GM19372 (cell line): ENCODE results near the gene FHOD1.
A peak's percentile ranks its signal among the peaks of the same experiment; 100 is the strongest.

Experiments
- ATAC-seq: cut with Tn5 transposase; IDR thresholded peaks from one replicate; pipeline ENCODE4 v1.9.1; 2021; ENCODE audit warnings: mild to moderate bottlenecking, low read depth, moderate library complexity; ENCODE audit not compliant: unreplicated experiment

Gene FHOD1

DNA sequence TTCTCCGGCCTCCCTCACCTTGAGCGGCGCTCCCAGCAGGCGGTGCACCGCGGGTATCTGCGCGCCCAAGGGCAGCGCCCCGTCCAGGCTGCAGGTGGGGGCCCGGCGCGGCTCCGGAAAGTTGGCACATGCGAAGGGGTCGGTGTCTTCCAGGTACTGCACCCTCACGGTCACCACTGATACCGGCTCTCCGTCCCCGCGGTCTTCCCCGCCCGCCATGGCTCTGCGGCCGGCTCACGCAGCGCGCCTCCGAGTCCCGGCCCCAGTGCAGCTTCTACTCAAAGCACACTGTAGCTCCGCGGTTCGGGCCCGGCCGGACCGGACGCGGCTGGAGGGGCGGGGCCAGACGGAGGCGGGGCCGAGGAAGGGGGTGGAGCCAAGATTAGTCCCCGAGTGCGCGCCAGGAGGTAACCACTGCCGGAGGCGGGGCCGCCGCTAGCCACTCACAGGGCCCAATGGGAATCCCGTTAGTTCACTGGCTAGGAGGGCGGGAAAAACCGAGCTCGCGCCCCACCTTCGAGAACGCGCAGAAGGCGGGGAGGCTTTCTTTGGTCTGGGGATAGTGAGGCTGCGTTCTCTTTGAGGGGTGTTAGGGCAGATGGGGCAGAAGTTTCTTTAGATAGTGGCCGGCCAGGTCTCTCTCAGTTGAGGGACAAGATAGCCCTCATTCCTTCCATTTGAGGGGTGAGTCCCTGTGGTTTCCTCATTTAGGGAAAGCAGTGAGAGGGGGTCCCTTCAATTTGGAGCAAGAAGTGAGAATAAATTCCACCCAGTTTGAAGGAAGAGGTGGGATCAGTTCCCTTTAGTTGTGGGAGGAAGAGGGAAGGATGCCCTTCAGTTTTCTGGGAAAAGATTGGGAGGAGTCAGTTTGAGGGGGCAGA lies at the start of gene FHOD1:
Gene FHOD1, minus strand, starts transcription at position 290 of the 881 bp plus-strand sequence. Its CDS starts 71 bp downstream, at position 219.
- ATAC-seq: peak; percentile 52

DNA sequence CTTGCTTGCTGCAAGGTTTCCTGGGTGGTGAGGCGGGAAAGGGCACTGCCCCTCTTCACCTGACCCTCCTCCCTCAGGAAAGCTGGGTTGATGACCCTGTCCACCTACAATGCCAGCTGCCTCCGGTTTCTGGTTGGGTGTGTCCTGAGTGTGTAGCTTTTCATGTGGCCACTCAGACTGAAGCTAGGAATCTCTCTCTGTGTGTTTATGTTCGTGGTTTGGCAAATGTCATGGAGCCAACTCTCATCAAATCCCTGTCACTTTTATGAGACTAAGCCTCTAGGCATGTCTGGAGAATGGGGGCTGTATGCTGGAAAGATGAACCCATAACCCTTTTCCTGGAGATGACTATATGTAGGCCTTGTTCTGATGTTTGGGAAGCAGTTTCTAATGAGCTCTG lies 49.1 kb upstream of the FHOD1 start:
- ATAC-seq: no peak

DNA sequence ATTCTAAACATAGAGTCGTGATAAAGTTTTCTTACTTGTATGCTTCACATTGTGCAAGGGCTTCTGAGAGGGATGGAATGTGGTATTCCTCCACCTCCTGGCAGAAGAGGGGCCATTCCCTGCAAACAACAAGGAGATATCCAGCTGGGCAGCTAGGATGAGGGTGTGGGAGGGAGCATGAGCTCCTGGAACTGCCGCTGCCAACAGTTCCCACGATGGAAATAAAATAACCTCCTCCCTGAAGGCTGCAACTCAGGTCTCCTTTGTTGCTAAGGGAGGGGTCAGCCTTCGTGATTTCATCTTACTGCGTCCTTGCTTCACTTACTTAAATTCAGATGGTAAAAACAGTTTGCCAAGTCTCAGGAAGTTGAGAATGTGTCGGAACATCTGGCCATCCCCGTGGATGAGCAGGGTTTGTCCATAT lies 47.7 kb upstream of the FHOD1 start:
- ATAC-seq: no peak

GRCh38 chr16:67294171-67294757 lies 47.0 kb upstream of the FHOD1 start:
- ATAC-seq: no peak

DNA sequence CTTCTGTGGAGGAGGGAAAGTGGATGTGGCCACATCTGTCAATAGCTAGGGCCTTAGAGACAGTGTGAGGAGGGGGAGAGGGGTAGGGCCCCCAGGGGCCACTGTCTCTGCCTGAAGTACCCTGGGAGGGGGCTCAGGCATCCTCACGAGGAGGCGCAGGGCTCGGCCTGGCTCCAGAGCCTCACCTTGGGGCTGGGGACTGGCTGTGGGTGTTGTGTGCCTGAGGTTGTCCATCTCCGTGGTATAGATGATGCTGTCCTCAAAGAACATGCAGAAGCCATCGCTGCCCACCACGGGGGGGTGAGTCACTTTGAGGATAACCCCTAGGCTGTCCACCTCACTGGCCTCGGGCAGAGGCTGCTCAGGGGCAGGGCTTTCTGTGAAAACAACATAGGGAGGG lies 44.2 kb upstream of the FHOD1 start:
- no peak for ATAC-seq

DNA sequence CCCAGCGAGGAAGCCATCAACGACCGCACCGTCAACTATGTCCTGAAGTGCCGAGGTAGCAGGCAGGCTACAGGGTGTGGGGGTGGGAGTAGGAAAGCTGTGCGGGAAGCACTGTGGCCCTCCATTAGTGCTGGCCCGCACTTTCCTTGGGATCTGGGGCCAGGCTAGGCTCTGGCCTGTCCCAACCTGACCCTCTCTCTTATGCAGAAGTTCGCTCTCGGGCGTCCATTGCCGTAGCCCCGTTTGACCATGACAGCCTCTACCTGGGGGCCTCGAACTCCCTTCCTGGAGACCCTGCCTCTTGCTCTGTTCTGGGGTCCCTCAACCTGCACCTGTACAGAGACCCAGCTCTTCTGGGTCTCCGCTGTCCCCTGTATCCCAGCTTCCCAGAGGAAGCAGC lies 40.7 kb upstream of the FHOD1 start:
- ATAC-seq: no peak

DNA sequence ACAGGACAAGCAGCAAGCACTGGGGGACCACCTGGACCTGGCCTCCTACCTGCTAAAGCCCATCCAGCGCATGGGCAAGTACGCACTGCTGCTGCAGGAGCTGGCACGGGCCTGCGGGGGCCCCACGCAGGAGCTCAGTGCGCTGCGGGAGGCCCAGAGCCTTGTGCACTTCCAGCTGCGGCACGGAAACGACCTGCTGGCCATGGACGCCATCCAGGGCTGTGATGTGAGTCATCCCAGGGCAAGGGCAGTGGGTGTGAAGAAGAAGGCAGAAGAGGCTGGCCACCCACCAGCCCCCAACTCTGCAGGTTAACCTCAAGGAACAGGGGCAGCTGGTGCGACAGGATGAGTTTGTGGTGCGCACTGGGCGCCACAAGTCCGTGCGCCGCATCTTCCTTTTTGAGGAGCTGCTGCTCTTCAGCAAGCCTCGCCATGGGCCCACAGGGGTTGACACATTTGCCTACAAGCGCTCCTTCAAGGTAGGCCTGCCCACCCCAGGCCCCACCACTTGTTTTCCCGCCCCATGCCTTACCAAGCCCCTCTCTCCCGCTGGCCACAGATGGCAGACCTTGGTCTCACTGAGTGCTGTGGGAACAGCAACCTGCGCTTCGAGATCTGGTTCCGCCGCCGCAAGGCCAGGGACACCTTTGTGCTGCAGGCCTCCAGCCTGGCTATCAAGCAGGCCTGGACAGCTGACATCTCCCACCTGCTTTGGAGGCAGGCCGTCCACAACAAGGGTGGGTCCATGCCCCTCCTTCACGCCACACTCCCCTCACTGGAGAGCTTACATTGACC lies 39.4 kb upstream of the FHOD1 start:
- no peak for ATAC-seq

DNA sequence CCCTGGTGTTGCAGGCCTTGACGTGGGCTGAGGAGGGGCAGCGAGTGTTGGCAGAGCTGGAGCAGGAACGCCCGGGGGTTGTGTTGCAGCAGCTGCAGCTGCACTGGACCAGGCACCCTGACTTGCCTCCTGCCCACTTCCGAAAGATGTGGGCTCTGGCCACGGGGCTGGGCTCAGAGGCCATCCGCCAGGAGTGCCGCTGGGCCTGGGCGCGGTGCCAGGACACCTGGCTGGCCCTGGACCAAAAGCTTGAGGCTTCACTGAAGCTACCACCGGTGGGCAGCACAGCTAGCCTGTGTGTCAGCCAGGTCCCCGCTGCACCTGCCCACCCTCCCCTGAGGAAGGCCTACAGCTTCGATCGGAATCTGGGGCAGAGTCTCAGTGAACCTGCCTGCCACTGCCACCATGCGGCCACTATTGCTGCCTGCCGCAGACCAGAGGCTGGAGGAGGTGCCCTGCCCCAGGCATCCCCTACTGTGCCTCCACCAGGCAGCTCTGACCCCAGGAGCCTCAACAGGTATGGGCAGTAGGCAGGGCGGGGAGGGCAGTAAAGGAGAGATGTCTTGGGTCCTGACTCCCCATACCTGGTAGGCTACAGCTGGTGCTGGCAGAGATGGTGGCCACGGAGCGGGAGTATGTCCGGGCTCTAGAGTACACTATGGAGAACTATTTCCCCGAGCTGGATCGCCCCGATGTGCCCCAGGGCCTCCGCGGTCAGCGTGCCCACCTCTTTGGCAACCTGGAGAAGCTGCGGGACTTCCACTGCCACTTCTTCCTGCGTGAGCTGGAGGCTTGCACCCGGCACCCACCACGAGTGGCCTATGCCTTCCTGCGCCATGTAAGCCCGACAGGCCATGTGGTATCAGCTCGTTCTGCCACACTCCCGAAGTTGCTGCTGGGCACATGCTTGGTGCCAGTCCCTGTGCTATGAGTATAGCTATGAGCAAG lies 37.7 kb upstream of the FHOD1 start:
- ATAC-seq: no peak

DNA sequence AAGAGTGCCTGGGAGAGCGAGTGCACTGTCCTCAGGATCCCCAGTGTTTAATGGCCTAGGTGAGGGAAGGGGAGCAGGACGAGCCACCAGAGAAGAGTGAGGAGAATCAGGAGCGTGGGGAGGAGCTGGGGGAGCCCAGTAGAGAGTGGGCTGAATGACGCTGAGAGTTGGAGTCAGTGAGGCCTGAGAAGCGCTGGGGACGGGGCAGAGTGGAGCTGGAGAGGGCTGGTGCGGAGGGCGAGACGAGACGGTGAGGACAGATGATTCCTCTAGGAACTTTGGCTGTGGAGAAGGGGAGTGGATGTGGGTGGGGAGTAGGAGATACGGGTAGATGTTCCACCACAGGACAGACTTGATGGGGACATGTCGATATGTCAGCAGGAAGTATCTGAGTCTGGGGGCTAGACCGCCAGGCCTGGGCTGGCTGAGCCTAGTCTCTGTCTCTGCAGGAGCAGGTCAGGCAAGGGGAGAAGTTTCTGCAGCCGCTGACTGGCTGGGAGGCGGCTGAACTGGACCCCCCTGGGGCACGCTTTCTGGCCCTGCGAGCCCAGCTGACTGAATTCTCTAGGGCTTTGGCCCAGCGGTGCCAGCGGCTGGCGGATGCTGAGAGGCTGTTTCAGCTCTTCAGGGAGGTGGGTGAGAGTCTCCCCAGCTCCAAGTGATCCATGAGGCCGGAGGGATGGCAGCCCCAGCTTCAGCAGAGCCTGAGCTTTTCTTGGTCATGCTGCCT lies 36.7 kb upstream of the FHOD1 start:
- ATAC-seq: no peak

GRCh38 chr16:67283039-67283825 lies 36.0 kb upstream of the FHOD1 start:
- no peak for ATAC-seq

- no peak for ATAC-seq
These were observed 35.1 kb upstream of the FHOD1 start for GRCh38 chr16:67282447-67282805.

- ATAC-seq: no peak
These were observed 34.5 kb upstream of the FHOD1 start for GRCh38 chr16:67281536-67282446.

- ATAC-seq: no peak
These were observed 33.1 kb upstream of the FHOD1 start for GRCh38 chr16:67280090-67281015.

DNA sequence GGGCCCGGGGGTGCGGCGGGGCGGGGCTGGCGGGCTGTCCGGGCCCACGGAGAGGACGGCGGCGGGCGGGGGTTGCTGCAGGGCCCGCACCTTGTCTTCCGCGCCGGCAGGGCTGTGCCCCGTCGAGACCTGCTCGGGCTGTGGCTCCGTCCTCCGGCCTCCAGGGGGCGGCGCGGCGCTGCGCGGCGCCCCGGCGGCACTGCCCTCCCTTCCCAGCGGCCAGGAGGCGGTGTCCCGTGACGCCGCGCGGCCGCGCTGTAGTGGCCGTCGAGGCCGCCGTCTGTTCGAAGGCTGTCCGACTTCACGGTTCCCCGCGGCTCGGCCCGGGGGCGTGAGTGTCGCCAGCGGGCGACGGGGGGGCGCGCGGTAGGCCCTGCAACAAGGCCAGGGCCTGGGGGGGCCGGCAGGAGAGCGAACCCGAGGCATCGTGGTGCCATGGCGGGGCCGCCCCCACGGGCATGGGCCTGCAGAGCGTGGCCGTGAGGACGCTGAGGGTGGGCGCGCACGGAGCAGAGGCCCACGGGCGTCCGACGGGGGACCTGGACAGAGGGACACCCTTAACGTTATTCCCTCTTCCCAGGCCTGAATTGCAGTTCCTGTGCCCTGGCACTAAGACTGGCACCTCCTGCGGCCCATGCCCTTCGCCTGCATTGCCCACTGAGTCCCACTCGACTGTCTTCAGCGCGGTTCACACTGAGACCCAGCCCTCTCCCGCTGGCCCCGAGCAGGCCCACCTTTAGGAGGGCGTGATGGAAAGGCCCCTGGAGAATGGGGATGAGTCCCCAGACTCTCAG lies 32.2 kb upstream of the FHOD1 start, which contains the start of gene PLEKHG4:
Gene PLEKHG4, plus strand, starts transcription at position 237 of the 794 bp plus-strand sequence. Its CDS starts 513 bp downstream, at position 750.
- peak; percentile 83 for ATAC-seq

DNA sequence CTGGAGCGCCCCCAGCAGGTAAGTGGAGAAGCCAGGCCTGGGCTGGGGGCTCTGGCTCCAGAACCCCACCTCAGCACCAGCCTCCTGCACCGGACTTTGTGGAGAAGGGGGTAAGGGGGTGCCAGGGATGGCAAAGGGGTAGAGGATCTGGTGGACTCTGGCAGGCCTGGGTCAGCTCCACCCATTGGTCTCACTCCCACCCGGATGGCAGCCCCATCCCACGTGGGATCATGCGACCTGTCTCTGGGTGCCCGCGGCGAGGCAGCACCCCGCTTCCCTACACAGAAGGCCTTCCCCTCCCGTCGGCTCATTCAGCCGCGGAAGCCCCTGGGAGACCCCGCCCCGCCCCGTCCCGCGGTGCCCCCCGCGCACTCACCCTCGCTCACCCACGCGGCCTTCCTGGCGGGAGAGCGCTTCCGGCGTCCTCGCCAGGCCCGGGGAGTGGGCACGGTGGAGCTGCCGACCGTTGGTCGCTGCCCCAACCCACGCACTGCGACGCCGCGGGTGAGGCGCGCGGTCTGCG lies 31.6 kb upstream of the FHOD1 start:
- peak; percentile 40 for ATAC-seq
